DMS79 treated with DMSO at 0.1 percent for 48 hours (cell line): ENCODE data around the gene CNTN1.

Source experiments
- DNase-seq: peaks from one replicate; lab custom pipeline; 2025; lab: John Stamatoyannopoulos, UW

Gene CNTN1

DNA sequence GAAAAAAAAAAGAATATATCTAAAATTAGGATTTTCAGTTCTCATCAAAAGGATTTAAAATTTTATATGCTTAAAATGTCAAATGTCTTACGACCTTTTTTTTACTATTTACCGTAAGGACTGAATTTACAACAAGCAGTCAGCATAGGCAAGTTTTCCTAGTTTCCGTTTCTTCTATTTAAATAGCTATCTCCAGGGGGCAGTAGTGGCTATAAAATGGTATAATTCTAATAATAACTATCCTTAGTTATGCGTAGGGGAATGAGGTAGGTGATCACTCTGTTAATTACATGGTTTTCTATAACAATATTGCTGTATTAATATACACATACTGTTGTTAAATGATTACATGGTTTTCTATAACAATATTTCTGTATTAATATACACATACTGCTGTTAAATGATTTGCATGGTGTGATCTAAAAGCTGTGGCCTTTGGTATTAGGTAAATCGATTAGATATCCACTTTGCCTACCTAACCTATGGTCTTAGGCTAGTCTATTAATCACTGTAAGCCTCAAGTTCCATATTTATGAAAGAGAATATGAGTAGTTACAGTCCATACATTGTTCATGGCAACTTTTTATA lies 278.2 kb downstream of the CNTN1 start:
- no peak for DNase-seq

DNA sequence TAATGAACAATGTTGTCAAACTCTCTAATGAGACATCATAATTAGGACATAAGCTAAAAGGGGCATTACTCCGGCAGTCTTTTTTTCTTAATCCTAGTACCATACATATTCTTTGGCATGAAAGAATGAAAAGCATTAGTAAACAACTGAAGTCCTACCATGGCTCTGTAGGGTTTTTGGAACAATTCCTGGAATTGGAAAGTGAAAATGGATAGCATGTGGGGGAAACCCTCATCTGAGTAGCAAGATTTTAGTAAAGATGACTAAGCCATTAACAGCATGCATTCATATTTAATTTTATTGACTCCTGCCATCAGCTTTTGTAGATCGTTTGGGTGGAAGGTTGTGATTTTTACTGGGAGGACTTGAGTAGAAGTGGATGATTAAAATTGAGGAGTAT lies 279.7 kb downstream of the CNTN1 start:
- no peak for DNase-seq

DNA sequence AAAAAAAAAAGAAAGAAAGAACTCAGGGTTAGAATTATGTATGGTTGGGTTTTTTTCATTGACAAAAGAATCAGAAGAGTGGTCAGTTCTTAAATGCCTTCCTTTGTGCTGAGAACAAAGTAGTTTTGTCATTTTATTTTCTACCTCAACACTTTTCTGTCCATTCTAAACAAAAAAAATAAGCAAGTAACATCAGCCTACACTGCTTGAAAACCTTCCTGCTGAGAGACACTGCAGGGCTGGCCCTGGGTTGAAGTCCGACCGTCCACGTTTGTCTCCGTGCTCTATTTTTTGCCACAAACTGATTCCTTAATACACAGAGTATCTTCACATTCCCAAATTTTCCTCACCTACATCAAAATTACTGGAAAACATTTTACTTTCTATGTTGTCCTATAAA lies 284.3 kb downstream of the CNTN1 start:
- DNase-seq = no peak

DNA sequence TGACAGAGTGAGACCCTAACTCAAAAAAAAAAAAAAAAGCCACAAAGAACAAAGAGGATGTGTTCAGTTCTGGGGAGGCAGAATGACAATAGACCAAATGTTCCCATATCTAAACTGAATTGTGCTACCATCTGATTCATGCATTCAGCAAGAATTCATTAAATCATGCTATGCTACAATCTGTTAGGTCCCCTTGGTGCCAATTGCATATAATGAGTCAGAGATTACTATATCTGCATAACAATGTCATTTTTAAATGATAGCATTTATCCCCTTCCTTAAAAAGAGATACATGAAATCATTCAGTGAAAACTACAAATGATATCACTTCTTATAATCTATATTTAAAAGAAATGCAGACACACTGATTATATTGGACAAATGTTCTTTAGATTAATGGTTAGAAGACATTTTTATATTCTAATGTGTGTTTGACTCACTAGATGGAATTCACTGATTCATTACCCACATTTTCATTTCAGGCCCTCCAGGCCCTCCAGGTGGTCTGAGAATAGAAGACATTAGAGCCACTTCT lies 288.3 kb downstream of the CNTN1 start:
- no peak for DNase-seq

DNA sequence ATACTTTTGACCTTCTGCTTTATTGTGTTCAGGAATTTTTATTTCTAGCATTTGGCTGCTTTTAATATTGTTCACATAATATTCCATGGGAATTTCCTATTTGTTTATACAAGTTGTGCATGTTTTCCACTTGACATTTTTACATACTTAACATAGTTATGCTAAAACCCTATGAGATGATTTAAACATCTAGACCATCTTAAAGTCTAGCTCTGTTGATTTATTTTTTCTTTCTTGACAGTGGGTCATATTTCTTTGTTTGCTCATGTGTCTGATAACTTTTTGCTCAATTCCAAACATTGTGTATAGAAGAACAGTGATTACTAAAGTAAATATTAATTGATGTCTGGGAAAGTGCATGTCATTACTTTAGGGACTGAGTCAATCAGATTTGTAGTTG lies 293.8 kb downstream of the CNTN1 start:
- DNase-seq = no peak

DNA sequence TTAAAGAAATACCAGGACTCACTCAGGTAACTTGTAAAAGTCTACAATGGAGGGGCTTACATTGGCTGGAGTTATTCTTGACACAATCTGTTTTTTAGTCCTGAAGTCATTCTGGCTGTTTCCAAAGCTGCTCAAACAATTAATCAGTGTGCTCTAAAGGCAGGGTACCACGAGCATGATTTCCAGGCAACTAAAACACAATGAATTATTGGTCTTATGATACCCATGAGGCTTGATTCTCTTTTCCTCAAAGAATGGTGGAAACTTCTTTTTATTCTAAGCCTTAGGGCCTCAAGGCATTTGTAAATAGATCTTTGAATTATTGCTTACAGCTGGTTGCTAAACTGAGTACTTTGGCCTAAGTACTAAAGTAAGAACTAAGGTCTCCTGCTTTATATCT lies 296.1 kb downstream of the CNTN1 start:
- DNase-seq = no peak

DNA sequence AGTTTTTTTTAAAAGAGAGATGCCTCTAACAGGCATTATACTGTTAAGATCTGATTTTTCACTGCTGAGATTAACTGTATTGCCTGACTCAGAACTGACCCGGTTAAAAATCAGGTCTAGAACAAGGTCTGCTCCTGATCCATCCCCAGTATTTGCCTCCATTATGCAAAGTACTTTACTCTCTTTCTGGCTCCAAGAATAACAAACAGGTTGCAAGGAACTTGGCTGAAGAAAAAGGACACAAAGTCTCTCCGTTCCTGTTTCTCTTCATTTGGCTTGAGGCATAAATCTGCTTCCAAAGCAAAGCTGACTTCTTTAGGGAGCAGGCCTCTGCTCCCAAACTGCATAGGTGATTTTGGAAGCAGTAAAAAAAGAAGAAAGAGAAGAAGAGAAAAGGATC lies 296.6 kb downstream of the CNTN1 start:
- DNase-seq = no peak

DNA sequence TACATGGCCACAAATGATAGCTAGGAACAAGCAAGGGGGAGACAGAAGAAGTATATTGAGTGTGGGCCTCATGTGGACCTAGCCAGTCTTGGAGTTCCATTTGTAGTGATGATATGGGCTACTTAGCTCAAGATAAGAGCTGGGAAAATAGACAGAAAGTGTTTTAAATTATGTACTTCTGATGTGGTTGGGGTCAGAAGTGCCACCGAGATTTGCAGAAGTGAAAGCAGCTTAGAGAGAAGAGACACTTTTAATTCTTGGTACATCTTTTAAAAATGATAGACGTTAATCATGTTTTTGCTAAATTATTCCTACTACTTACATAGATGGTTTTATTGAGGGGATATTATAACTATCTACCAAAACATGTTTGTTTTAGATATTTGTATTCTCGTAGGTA lies 297.5 kb downstream of the CNTN1 start:
- no peak for DNase-seq

DNA sequence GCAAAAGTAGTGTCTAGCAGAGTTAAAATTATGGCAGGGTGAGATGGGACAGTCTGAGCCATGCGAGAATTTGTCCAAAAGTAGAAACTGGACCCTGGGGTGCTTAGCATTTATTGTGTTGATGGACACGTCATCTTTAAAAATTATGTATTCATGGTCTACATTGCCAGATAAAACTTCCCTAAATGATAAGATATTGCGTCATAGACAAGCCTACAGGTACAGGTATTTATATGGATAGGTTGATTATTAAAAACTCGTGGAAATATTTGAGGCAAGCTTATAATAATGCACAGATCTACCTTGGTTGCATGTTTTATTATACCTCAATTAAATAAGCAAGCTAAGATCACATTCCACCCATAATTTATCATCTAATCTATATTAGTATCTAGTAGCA lies 299.9 kb downstream of the CNTN1 start:
- no peak for DNase-seq

DNA sequence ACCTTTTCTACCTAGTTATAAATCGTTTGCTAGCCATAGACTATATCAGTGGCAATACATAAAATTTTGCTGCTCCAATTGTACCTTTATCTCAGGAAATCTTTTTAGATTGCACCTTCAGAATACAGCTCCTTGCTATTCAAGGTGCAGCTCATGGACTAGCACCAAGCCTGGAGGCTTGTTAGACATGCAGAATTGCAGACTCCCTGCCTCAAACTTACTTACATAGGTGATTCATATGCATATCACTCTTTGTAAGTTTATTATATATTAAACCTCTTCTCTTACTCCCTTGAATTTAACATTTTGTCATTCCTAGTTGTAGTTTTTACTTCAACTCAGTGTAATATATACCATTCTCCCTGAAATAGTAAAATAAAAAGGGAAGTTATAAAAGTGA lies 300.4 kb downstream of the CNTN1 start:
- DNase-seq = no peak

DNA sequence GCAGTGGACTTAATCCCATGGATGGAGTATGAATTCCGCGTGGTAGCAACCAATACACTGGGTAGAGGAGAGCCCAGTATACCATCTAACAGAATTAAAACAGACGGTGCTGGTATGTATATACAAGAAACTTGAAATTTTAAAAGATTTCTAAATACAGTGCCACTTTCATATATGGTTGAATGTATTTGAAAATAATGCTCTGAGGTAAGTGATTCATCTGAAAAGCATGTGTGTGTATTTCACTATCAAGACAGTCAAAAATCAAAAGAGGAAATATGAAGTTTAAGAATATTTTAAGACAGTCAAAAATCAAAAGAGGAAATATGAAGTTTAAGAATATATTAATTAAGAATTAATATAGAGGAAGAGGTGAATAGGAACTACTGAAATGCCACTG lies 300.9 kb downstream of the CNTN1 start:
- DNase-seq = no peak

DNA sequence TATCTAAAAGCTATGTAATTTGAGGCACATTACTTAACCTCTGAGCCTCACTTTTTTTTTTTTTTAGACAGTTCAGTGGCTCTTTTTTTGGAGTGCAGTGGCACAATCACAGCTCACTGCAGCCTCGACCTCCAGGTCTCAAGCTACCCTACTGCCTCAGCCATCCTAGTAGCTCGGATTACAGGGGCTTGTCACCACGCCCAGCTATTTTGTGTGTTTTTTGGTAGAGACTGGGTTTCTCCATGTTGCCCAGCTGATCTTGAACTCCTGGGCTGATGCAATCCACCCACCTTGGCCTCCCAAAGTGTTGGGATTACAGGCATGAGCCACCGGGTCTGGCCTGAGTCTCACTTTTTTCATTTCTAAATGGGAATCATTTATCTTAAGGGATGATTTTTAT lies 303.9 kb downstream of the CNTN1 start:
- DNase-seq = no peak

DNA sequence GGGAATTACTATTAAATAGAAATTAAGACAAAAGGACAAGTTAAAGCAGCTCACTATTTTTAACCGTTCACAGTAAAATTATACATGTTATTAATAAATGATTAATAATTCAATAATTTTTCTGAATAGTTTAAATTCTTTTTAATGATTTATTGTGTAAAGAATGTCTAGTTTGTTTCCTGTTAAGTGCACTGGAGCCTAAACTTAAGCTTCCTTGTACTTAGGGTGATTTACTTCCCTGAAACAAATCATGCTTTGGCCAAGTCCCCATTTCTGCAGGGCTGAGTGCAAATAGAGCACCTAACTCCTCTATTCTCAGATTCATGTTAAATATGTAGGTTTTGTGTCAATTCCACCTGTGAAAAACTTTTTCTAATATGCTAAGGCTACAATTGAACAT lies 307.0 kb downstream of the CNTN1 start:
- no peak for DNase-seq

DNA sequence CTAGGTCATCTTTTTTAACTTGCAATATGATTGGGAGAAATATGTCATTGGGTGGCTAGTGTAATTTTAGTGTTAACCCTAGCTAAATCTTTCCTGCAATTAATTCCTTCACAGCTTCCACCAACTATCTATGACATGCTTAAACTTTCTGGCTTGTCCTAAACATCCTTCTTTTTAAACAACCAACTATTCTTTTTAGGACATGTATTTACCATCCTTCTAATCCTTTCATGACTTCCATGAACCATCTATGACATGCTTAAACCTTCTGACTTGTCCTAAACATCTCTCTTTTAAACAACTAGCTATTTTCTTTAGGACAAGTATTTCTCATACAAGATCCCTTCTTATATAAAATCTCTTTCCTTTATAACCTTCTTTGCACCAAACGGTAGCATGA lies 316.2 kb downstream of the CNTN1 start:
- no peak for DNase-seq

DNA sequence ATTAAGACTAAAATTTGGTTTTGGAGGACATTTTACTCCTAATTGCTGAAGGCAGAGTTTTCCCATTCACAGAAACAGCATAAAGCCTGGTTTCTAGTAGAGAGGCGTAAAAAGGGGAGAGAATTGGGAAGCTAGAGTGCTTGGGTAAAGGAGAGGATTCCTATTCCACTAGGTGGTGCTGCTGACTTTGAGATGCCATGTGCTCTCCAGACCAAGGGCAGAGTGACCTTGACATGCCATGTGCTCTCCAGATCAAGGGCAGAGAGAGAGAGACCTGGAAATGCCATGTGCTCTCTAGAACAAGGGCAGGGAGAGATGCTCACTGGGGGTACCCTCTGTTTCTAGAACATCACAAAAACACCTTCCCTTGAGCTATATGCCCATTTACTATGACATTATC lies 319.7 kb downstream of the CNTN1 start:
- no peak for DNase-seq

DNA sequence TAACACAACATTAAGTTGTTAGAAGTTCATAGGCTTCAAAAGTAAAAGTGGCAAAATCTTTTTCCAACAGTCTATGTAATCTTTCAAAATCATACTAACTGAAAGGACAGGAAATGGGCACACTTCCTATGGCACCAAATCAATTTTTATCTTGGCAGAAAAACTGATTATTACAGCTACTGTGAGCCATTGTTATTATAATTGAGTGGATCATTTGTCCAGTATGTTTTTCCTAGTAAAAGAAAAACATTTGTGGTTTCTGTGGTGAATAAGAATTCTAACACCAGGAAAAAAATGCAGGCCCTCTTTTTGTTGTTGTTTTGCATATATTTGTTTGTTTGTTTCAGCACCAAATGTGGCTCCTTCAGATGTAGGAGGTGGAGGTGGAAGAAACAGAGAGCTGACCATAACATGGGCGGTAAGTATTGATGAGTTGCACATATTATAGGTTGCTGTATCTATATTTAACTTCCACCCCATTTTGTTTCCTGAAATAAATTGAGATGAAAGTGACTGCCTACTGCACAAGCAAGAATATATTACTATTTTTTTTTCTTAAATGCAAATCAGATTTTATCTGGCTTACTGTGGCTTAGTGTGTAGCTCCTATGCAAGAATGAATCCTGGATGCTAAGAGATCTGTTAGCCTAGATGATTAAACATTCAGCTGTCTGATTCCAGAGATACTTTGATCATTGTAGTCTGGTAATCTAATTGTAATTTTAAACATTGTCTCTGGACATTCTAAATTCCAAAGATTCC lies 321.8 kb downstream of the CNTN1 start:
- DNase-seq = no peak

DNA sequence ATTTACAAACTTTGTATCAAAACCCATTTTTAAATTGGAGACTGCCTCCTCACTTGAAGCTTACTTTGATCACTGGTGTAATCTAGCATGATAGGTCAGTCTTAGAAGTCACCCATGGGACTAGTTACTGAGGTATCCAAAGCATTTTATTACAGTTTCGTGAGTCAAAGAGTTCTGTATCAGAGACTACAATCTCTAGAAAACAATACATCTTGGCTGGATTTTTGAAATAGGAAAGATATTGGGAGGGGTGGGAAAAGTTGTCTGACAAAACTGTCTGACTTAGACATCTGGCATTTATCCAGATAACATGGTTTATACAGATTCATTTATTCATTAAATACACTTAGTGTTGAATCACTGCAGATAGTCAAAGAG lies 322.4 kb downstream of the CNTN1 start:
- DNase-seq = no peak

DNA sequence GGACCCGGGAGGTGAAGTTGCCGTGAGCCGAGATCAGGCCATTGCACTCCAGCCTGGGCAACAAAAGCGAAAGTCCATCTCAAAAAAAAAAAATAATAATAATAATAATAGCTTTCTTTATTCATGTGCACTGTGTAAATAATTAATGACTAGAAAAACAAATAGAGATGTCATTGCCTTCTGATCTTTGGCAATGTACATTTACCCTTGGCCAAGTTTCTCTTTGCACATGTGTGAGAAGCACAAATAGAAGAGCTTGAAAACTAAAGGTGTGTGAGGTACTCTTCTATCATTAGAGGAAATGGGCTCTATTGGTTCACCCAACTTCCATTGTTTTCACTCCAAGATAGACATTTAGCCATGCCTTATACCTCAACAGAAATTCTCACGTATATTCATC lies 325.8 kb downstream of the CNTN1 start:
- no peak for DNase-seq

DNA sequence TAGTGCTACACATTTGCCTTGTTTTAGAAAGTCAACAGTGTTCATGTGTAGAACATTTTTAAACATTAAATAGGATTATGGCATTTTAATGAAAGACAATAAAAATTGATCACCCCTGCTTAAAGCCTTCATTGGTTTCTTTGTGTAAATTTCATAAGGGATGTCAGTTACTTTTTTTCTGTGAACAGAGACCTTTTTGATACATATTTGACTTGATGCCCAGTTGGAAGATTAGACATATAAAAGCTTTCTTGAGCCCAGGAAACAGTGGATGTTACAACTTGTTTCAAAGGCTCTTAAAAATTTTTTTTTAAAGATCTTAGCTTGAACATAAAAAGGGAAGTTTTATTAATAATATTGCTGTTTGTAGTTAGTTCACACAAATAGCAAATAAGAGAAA lies 327.2 kb downstream of the CNTN1 start:
- no peak for DNase-seq

DNA sequence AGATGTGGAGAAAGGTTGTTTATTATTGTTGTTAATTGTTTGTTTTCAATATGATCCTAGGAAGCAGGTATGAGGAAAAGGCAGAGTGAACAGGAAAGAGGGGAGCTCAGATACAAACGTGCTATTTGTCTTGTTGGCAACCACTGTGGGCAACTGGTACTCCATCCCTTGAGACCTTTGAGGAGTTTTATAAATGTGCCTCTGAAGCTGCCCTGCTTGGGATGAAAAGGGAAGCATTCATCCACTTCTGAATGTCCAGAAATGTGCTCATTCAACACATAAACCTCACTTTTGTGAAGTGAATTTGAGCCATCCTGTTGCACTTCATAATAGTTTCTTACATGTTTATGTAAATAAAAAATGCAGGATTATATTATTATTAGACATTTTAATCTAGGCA lies 331.6 kb downstream of the CNTN1 start:
- DNase-seq = no peak

DNA sequence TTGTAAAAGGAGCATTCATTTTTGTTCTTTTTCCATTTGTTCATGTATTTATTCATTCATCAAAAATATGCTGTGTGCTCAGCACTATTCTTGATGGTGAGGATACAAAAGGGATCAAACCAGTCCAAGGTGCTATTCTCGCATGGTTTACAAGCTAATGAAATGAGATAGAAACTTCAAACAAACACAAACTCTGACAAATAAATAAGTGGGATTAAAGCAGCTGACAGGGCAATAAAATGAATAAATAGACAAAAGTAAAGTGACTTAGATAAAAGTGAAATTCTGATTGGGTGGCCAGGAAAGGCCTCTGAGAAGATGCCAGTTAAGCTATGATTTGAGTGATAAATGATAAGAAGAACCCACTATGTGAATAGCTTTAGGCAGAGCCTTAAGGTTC lies 333.9 kb downstream of the CNTN1 start:
- DNase-seq = no peak

DNA sequence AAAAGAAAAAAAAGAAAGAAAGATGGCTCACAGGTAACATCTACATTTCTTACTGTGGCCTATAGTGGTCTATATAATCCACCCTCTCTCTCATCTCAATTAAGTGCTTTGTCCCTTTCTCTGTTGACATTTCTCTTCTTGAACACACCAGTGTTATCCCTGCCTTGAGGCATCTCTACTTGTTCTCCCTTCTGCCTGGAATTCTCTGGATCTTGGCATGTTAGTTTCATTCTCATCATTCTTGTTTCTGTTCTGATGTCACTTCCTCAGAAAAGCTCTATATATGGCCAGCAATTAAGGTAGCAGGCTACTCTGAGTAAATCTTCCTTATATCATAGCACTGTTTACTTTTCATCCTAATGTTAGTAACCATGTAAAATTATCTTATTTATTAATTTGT lies 340.1 kb downstream of the CNTN1 start:
- DNase-seq = no peak

DNA sequence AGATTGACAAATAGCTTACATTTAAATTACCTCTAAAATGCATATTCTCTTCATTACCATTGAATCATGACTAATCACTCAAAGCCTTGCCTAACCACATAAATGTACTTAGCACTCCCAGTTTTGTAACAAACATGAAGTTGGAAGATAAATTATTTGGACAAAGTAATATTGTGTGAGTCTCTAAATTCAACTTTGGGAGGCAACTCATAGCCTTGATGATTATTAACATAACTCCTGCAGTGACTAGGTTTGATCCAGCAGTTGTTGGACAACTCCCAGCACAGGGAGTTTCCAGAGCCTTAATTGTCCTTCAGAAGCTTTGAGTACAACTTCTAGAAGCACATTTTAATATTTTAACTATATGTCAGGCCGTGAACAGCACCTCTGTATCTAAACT lies 342.4 kb downstream of the CNTN1 start:
- no peak for DNase-seq

DNA sequence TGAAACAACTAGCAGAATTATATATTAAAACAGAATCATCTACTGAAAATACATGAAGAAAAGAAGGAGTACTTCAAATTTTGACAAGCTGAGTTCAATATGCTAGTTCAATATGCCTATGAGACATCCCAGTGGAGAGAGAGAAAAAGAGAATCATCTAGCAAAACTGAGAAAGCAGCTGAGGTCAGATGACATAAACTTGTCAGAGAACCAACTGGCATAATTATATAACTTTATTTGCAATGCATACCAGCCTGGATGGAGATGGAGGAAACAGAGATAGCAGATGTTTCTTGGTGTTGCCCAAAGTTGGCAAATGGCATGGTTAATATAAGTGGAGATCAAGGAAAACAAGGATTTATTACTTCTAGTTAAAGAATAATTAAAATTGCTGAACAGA lies 347.2 kb downstream of the CNTN1 start:
- no peak for DNase-seq
